ENCODE data around the gene DHX35.

- TF ChIP-seq, protein P1, sequence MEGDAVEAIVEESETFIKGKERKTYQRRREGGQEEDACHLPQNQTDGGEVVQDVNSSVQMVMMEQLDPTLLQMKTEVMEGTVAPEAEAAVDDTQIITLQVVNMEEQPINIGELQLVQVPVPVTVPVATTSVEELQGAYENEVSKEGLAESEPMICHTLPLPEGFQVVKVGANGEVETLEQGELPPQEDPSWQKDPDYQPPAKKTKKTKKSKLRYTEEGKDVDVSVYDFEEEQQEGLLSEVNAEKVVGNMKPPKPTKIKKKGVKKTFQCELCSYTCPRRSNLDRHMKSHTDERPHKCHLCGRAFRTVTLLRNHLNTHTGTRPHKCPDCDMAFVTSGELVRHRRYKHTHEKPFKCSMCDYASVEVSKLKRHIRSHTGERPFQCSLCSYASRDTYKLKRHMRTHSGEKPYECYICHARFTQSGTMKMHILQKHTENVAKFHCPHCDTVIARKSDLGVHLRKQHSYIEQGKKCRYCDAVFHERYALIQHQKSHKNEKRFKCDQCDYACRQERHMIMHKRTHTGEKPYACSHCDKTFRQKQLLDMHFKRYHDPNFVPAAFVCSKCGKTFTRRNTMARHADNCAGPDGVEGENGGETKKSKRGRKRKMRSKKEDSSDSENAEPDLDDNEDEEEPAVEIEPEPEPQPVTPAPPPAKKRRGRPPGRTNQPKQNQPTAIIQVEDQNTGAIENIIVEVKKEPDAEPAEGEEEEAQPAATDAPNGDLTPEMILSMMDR (IDR thresholded peaks at IDR 0.05; ENCODE audit: control extremely low read depth in 1 of 3, insufficient read depth in 1 of 3, low read depth in 1 of 3, low read length in 3 of 3): no peak
- TF ChIP-seq MAX (IDR thresholded peaks at IDR 0.05) (no peak), POLR2A (IDR thresholded peaks at IDR 0.05; ENCODE audit: control extremely low read depth in 1 of 2, low read depth in 2 of 2, low read length in 2 of 2) (no peak), YY1 (IDR thresholded peaks at IDR 0.05; ENCODE audit: low read depth, low read length) (no peak), HDAC6 (IDR thresholded peaks at IDR 0.05; ENCODE audit: low read depth, low read length) (no peak), ASH2L (IDR thresholded peaks at IDR 0.05; ENCODE audit: low read length) (no peak), TEAD4 (IDR thresholded peaks at IDR 0.05; ENCODE audit: low read depth, low read length) (no peak), ZNF274 (IDR thresholded peaks at IDR 0.05; ENCODE audit: borderline replicate concordance, extremely low read depth, low read length) (no peak), POLR2AphosphoS5 (IDR thresholded peaks at IDR 0.05; ENCODE audit: low read depth, low read length) (no peak), SP2 (IDR thresholded peaks at IDR 0.05; ENCODE audit: low read length) (no peak), RNF2 (IDR thresholded peaks at IDR 0.05; ENCODE audit: borderline replicate concordance, low read depth, low read length, missing control alignments, poor library complexity, severe bottlenecking) (no peak)
- TF ChIP-seq, protein P2, sequence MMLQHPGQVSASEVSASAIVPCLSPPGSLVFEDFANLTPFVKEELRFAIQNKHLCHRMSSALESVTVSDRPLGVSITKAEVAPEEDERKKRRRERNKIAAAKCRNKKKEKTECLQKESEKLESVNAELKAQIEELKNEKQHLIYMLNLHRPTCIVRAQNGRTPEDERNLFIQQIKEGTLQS (IDR thresholded peaks at IDR 0.05; ENCODE audit: insufficient read depth, low read depth, low read length): no peak
Observed at GRCh38 chr20:39025883-39026282, 63.7 kb downstream of the DHX35 start.
